ENCODE data around the gene CAPN5.
A peak's percentile ranks its signal among the peaks of the same experiment; 100 is the strongest.

The CAPN5 gene

GRCh38 chr11:77154381-77155081 is 87.8 kb downstream of the CAPN5 start:
- DNase-seq: peak; percentile 71 to 77

- no peak for DNase-seq
These were observed 88.3 kb downstream of the CAPN5 start for GRCh38 chr11:77155082-77155475.

GRCh38 chr11:77155556-77156130 is 88.9 kb downstream of the CAPN5 start:
- DNase-seq: no peak

- DNase-seq: no peak
These were observed 89.8 kb downstream of the CAPN5 start for GRCh38 chr11:77156396-77157195.

GRCh38 chr11:77158041-77158695 is 91.4 kb downstream of the CAPN5 start:
- DNase-seq: no peak

GRCh38 chr11:77159219-77159936 is 92.6 kb downstream of the CAPN5 start:
- no peak for DNase-seq

GRCh38 chr11:77159937-77160495 is 93.2 kb downstream of the CAPN5 start:
- DNase-seq: no peak

GRCh38 chr11:77163271-77163670 is 96.5 kb downstream of the CAPN5 start:
- DNase-seq: no peak

GRCh38 chr11:77165066-77165465 is 98.3 kb downstream of the CAPN5 start:
- DNase-seq: no peak

- no peak for DNase-seq
These were observed 99.2 kb downstream of the CAPN5 start for GRCh38 chr11:77166021-77166420.

GRCh38 chr11:77167111-77167626 is 100.4 kb downstream of the CAPN5 start:
- no peak for DNase-seq

- DNase-seq: no peak
These were observed 101.0 kb downstream of the CAPN5 start for GRCh38 chr11:77167791-77168190.

- DNase-seq: no peak
These were observed 103.3 kb downstream of the CAPN5 start for GRCh38 chr11:77170107-77170506.

GRCh38 chr11:77171254-77171653 is 104.5 kb downstream of the CAPN5 start:
- no peak for DNase-seq

GRCh38 chr11:77171885-77172665 is 105.3 kb downstream of the CAPN5 start:
- DNase-seq: no peak

- DNase-seq: no peak
These were observed 105.9 kb downstream of the CAPN5 start for GRCh38 chr11:77172666-77172982.

GRCh38 chr11:77173494-77173893 is 106.7 kb downstream of the CAPN5 start:
- no peak for DNase-seq

GRCh38 chr11:77174559-77174958 is 107.8 kb downstream of the CAPN5 start:
- no peak for DNase-seq

GRCh38 chr11:77175021-77175842 is 108.5 kb downstream of the CAPN5 start:
- no peak for DNase-seq
